HG03378 (cell line): Measurements from ENCODE around the gene SIX5.

Source experiments
- ATAC-seq: cut with Tn5 transposase; IDR thresholded peaks from one replicate; pipeline ENCODE4 v1.9.1; 2021; ENCODE audit warnings: mild to moderate bottlenecking, moderate library complexity; ENCODE audit not compliant: unreplicated experiment

The SIX5 gene

DNA sequence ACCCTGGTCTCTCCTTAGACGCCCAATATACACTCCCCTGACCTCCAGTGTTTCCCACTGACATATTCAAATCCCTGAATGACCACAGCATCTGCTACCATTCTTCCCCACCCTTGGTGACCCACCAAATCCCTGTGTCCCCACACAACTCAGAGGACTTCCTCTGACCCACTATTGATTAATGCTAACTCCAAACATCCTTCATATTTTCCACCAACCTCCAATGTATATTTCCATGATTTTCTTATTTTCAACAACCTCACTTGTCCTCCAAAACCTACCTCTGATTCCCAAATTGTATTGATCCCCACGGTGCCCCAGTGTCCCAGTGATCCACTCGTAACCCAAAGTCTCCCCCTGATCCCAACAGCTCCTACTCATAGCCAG lies 24.1 kb upstream of the SIX5 start:
- no peak for ATAC-seq

DNA sequence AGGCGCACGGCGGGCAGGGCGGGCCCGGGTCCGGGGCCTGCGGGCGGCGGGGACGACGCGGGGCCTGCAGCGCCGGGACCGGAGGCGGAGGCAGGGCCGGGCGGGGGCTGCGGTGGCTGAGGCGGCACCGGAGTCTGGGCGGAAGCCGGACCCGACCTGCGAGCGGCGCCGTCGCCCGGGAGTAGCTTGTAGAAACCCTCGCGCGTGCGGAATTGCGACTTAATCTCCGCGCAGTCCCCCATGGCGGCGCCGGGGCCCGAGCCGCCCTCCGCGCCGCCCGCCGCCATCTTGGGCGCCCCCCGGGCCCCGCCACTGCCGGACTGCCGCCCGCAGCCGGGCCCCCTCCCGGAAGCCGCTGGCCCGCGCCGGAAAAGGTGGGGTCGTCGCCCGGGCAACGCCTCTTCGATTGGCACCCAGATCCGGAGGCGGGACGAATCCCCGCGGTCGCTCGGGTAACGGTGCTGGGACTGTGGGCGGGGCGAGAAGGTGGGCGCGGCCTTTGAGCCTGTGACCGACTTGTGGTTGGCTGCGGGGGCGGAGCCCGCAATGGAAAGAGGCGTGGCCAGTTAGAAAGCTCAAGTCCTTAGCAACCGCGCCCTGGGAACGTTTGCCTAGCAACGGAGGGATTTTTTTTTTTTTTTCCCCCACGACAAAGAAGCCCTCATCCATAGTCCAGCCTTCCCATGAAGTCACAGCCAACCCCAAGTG lies 23.6 kb upstream of the SIX5 start, which contains the start of gene DMWD:
Gene DMWD (minus strand): TSS at position 376 of the 708 bp plus-strand sequence. CDS start 89 bp downstream, at position 287.
- peak; percentile 69 for ATAC-seq

DNA sequence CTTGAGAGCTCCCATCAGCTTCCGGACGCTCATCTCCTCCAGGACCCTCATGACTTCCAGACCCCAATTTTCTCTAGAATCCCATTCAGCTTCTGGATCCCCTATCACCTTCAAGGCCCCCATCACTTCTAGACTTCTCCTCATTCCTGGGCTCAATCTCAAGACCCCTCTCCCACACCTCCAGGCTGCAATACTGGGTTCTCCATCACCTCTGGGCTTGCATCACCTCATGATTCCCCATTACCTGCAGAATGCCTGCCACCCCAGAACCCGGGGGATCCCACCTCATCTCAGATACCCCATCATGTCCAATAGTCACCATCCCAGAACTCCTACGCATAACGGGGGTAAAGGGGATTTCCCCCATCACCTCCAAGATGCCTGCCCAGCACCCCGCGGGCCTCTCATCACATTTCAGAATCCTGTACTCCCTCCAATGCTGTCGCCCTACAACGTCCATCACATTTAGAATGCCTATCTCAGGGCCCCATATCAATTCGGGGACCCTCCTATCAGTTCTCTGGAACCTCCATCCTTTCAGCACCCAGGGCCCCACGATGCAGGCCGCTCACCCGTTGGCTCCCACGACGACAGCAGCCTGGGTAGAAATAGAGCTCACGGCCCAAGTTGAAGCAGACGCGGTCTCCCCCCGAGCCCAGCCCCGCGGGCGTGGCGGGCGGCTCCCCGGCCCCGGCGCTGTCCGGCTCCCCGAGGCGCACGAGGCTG lies 22.9 kb upstream of the SIX5 start:
- ATAC-seq = no peak

DNA sequence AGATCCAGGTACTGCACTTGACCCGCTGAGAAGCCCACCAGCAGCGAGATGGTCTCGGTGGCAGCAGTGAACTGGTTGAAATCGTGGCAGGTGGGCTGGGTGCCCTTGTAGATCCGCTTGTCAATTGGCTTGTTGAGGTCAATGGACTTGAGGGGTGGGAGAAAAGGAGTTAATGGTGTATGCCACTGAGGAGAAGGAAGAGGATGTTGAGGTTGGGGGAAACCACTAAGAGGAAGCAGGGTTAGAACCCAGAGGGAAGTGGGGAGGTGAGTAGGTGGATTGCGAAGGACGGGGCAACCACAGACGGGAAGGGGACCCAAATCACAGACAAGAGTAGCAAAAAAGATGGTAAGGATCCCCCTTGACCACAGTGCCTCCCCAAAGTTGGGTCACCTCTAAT lies 21.9 kb upstream of the SIX5 start:
- no peak for ATAC-seq

DNA sequence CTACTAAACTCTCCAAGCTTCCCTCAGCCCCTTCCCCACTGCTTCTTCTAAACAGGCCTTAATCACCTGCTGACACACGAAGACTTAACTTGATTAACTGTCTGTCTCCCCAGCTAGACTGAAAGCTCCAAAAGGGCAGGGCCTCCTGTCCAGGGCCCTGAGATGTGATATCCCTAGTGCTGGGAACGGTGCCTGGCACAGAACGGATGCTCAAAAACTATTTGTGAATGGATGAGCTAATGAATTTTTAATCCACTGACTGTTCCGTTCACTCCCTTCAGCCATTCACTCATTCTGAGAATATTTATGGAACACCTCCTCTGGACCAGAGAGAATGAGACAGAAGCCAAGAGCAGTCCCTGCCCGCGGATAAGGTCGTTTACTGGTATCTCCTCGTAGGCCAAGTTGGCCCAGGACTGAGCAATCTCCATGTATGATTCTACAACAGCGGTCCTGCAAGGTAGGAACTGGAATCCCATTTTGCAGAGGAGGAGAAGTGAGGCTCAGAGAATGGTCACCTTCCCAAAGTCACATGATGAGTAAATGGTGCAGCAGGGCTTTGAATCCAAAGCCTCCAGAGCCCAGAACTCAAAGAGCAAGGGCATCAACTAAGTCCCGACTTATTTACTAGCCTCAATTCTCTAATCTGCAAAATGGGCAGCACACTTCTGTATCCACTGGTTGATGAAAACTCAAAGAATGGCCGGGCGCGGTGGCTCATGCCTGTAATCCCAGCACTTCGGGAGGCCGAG lies 20.2 kb upstream of the SIX5 start:
- no peak for ATAC-seq

DNA sequence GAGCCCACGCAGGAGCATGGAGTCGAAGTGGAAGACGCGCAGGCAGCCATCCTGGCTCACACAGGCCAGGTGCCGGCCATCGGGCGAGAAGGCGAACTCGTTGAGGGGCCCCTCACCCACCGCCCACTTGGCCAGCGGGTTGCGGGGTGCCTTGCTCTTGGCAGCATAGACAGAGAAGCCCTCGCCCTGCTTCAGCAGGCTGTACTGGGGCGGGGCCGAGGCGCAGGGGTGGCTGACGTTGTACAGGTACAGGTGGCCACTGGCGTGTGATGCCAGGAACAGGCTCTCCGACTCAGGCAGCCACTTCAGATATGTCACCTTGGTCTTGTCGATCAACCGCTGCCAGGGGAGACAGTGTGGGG lies 17.5 kb upstream of the SIX5 start:
- ATAC-seq = no peak

DNA sequence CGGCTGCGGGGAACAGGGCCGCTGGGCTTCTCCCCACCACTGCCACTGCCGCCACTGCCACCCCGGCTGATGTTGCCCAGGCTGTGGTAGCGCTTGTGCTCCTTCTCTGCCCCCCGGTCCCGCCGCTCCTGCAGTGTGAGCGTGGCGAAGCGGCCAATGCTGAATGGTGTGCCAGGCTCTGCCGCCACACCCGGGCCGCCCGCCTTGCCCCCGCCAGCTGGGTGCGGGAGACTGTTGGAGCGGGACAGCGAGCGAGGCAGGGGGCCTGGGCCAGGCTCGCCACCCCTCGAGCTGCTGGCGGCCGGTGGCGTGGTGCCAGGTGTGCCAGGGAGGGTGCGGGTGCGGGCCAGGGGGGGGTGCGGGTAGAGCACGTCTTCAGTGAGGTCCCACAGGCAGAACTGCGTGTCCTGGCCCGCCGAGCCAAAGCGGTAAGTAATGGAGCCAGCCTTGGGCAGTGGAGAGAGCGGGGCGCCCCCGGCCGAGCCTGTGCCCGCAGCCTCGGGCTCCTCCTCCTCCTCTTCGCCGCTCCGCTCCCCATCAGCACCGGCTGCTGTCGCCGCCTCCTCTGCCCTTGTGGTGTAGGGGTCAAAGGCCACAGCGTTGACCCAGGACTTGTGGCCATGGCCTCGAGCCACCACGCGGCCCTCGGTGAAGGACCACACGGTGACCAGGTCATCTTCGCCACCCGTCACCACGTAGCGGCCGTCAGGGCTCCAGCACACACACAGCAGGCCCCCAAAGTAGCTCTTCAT lies 16.9 kb upstream of the SIX5 start:
- ATAC-seq = no peak

DNA sequence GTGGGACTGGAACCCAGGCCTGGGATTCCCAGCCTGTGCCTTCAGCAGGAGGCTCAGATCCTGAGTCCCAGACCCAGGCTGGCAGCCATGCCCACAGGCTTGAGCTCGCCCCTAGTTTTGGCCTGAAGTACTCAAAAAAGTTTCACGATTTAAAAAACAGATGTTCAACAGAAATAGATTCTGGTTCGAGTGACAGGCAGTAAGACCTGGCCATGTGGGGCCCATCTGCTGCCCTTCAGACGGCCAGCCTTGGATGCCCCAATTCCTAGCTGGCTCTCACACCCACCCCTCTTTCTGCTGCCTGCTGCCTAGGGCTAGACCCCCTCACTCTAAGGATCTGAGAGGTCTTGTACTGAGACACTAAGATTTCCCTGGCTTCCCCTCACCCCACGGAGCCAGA lies 16.0 kb upstream of the SIX5 start:
- no peak for ATAC-seq

DNA sequence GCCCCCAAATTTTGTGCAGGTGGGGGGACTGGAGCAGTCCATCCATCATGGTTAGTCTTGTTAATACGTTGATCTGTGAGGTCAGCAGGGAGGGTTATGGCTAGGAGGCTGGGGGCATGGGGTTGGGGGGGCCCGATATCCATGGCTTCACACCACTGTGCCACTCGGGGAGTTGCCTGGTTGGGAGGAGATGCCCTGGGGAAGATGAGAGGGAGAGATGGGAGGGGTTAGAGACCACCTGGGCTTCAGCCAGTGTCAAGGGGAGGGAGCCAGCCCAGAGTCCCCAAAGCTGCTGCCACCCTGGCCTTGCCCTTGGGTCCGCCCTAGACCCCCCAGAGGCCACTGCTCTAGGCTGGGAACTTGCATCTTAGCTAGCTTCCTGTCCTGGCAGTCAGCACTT lies 15.0 kb upstream of the SIX5 start:
- ATAC-seq = no peak

DNA sequence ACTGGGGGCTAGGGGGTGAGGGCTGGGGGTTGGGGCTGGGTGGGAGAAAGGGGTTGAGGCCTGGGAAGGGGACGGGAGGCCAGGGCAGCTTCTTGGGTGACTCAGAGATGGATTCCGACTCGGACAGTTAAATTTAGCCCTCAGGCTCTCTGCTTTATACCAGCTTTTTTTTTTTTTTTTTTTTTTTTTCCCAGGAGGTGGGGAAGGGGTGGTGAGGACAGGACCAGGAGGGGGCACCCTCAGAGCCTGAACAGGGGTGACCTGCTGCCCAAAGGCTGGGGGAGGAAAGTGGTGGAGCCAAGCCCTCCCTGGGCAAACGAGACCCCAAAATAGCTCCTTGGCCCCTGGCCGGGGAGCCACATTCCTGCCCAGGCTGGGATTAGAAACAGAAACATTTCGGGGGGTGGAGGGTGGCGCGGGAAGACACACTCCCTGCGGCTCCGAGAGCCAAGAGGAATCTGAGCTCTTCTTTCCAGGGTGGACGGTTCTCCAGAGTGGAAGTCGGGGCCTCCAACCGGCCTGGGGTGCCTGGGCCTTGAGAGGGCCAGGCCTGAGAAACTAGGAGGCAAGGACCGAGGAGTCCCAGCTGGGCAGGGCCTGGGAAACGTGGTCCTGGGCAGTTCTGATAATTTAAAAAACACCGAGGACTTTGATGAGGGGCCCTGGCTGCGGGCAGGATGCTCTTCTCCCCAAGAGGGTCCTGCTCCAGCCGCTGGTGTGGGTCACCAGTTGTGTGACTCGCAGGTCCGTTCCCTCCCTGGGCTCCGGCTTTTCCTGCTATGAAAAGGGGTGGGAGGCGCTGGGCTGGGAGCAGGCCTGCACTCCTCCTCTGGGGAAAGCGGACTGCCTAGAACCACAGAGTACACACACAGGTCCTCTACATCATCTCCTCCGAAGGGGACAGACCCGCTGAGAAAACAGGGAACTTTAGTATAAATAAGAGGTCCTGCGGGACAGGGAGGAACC lies 14.1 kb upstream of the SIX5 start:
- no peak for ATAC-seq

DNA sequence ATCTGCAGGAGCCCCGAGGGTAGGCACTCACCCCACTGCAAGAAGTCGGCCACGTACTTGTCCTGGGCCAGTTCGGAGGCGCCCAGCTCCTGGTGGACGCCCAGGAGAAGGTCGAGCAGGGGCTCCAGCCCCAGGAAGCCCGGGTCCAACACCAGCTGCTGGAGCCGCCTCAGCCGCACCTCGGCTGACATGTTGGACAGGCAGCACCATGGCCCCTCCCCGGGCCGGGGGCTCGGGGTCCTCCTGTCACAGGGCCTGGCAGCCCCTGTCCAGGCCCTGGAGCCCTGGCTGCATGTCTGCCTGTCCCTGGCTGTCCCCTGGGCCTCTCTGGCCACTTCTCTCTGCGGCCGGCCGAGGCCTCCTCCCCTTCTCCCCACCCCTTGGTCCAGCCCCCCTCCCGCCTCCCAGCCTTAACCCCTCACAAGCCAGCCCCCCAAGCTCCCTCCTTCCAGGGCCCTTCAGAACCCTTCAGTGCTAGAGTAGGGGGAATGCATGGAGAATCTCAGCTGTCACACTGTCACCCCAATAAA lies 13.2 kb upstream of the SIX5 start, which contains the start of gene DMPK:
Gene DMPK (minus strand): TSS at position 329 of the 530 bp plus-strand sequence. CDS start 138 bp downstream, at position 191.
- ATAC-seq = no peak

DNA sequence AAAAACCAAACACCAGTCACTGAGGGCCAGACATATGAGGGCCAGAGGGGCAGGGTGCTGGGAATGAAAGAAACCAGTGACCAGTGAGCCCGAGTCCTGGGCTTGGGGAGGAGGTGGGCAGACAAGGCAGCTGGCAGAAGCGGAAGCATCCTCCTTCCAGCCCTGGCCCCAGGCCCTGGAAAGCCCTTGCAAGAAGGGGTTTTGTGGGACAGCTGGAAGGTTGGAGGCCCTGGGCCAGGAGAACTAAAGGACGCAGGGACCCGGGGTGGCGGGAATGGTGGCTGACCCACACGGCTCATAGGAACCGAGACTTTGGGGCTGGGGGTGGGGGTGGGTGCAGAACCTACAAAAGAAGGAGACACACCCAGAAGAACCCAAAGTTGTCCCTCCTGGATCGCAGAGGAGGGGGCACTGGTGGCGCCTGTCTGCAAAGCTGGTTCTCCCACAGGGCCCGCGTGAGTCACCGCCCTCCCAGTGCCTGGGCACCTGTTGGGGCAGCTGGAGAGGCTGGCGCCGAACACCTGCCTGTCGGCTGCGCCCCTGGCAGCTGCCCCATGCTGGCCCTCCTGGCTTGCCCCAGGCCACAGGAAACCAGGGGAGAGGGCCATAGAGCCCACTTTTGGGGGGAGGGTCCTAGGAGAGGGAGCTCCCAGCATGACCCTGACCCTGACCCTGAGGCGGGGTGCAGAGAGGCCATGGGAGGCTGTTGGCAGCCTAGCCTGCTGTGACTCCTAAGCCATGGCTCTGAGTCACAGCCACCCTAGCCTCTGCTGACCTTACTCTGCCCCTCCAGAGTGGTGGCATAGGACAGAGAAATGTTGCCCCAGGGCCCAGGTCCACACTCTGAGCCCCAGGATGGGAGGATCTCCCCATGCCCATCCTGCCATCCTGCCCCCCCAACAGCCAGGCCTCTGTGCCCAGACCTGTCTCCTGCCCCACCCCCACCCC lies 12.4 kb upstream of the SIX5 start:
- no peak for ATAC-seq

DNA sequence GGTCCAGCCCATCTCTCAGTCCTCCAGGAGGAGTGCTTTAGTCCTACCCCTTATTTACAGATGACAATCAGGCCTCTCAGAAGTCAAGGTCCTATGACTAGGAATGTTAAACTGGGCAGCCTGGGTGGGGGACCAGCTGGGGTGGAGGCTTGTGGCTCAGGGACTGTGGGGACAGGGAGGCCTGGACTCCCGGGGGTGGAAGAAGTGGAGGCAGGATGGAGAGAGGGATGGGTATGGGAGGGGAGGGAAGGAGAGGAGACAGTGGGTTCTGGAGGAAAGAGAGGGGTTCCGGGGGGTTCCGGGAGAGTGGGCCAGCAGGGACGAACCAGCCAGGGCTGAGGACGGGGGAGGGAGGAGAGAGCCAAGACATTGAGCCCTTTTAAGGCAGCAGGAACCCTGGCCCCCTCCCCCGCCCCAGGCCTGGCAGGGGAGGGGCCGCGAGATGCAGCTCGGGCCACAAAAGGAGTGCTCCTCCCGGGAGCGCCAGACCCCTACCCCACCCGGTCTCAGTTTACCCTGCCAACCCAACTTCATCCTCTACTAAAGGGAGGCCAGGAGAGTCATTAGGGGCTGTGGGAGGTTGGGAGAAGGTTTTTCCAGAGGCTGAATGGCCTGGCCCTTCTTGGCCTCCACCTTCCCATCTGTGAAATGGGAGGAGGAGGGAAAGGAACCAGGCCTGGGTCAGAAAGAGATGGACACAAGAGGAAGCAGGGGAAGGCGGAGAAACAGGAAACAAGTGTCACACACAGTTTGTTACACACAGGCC lies 11.6 kb upstream of the SIX5 start:
- ATAC-seq = no peak

DNA sequence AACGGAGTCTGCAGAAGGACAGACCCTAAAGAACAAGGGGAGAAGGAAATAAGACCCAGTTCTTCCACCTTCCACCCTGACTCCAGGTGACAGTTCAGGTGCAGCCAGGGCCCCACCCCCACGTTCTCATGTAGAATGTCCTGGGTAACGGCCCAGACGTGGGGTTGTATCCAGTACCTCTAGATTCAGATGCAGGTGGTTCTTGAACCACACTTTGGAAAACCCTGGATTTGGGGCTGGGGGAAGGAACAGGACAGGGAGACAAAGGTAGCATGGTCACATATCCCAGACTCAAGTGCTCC lies 11.0 kb upstream of the SIX5 start:
- ATAC-seq = no peak

DNA sequence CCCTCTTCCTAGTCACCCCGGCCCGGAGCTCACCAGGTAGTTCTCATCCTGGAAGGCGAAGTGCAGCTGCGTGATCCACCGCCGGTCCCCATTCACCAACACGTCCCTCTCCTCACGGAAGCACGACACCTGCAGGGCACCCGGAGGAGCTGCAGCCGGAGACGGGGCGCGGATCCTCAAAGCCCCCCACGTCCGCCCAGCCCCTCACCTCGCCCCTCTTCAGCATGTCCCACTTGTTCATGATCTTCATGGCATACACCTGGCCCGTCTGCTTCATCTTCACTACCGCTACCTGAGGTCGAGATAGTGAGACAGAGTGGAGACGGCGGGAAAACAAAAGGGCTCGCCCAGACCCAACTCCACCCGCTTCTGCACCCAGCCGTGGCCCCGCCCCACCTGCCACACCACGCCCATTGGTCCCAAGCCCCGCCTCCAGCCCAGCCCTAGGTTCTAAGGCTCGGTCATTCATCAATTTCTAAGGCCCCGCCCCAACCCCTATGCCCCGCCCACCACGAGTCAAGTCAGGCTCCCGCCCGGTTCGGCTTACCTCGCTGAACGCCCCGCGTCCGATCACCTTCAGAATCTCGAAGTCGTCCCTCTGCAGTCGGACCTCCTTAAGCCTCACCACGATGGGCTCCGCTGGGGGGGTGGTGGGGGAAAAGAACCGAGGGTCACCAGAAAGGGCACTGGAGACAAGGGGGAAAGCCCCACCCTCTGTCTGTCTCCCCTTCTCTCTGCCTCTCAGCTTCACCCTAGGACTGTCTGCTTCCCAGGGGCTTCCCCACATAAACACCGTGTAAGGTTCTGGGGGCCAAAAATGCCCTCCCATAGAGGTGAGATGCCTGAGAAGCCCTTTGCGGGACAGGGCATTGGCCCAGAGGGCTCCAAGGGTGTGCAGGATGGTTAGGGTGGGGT lies 10.4 kb upstream of the SIX5 start:
- no peak for ATAC-seq

DNA sequence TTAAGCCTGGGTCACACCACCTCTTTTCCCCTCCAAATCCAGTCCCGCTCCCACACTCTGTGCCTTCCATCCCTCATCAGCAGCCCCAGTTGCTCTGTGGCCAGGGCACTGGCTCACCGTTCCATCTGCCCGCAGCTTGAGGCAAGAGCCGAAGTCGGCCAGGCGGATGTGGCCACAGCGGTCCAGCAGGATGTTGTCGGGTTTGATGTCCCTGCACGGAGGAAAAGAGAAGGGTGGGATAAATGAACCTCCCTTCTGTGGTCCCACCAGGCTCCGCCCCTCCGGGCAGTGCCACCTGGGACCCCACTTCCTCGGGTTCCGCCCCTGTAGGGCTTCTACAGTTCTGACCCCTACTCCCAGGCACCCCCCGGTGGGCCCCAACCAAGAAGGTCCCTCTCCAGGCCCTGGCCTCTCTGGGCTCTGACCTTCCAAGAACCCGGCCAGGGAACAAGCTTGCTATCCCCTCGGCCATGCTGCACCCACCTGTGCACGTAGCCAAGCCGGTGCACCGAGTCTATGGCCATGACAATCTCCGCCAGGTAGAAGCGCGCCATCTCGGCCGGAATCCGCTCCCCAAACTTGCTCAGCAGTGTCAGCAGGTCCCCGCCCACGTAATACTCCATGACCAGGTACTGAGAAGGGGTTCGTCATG lies 9.1 kb upstream of the SIX5 start:
- no peak for ATAC-seq
